Iris pigment epithelial cell (primary cell): ENCODE data around the gene MAPK8.

Source experiments
- DNase-seq: peaks from one replicate; pipeline ENCODE4 v3.0.0-alpha.2; 2011; ENCODE audit warnings: low read depth

MAPK8 gene

GRCh38 chr10:48477141-48477540 is 170.7 kb downstream of the MAPK8 start:
- DNase-seq = no peak

GRCh38 chr10:48477616-48478015 is 171.1 kb downstream of the MAPK8 start:
- no peak for DNase-seq

- no peak for DNase-seq
Measured at GRCh38 chr10:48478469-48478868, 172.0 kb downstream of the MAPK8 start.

GRCh38 chr10:48478980-48479811 is 172.7 kb downstream of the MAPK8 start:
- DNase-seq = no peak

- no peak for DNase-seq
Measured at GRCh38 chr10:48480397-48481374, 174.2 kb downstream of the MAPK8 start.

GRCh38 chr10:48481385-48481784 is 174.9 kb downstream of the MAPK8 start:
- DNase-seq = no peak

GRCh38 chr10:48482207-48482606 is 175.7 kb downstream of the MAPK8 start:
- DNase-seq = no peak

DNA sequence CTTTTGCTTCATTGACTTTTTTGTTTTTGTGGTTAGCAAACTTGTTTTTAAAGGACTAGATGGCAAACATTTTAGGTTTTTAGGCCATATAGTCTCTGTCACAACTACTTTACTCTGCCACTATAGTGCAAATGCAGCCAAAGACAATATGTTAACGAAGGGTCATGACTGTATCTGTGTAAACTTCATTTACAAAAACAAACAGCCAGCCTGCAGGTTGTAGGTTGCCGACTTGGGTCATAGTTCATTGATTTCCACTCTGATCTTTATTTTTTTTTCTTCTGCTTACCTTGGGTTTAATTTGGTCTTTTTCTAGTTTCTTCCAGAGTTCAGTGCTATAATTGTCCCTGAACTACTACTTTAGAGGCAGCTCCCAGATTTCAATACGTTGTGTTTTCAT is 178.4 kb downstream of the MAPK8 start:
- DNase-seq = no peak

GRCh38 chr10:48485711-48486110 is 179.2 kb downstream of the MAPK8 start:
- no peak for DNase-seq

DNA sequence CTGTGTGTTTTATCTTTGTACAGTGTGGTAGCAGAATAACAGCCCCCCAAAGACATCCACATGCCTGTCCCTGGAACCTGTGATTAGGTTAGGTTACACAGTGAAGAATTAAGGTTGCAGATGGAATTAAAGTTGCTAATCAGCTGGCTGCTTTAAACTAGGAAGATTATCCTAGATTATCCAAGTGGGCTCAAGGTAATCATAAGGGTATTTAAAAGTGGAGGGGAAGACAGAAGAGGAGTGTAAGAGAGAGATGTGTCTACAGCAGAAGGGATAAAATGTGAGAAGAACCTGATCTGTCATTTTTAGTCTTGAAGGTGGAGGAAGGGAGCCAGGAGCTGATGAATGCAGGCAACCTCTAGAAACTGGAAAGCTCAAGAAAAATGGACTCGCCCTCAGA is 180.8 kb downstream of the MAPK8 start:
- DNase-seq = no peak
